GM12873 (cell line): ENCODE measurements around the gene FEZF1.

Experiments used
- TF ChIP-seq, protein P1 (sequence below): IDR thresholded peaks from 2 replicates; pipeline ENCODE4 v1.5.1; 2012; ENCODE audit warnings: low read depth, mild to moderate bottlenecking, moderate library complexity, low read length, control low read depth; ENCODE audit not compliant: insufficient read depth; ENCODE audit errors: missing control alignments

The FEZF1 gene

DNA sequence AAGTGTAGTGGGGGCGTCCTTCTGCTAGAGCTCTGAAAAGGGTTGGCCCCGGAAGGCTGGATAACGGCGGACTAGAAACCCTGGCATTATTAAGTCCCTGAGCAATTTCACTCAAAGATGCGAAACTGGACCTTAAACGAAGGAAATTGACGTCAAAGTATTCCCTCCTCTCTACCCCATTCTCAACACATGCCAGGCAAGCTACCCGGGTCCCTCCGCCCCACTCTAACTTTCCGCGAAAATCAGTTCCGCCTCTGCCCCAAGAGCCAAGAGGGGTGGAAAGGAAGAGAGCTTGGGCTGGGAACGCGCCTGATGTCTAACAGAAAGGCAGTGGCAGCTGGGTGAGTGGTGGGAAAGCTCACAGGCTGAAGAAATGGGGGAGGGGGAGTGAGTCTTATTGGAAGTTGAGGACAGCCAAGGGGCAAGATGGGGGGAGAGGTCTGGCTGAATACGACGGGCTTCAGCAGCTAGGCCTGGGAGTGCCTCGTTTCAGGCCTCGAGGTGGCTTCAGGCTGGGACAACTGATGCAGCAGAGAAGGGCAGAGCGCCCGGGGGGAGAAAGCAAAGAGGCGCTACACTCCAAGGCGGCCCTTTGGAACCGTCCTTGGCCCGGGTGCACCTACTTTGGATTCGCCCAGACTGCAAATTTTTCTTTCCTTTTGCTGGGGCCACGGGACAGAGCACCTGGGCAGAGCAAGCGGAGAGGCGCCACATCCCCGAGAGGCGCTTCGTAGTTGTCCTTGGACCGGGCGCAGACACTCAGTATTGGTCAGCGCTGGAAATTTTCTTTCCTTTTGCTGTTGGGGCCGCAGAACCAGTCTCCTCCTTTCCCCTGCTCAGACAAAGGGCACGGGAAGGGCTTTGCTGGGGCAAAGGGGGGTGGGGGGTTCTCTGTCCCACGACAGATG lies 2.0 kb upstream of the FEZF1 start:
- TF ChIP-seq, protein P1, sequence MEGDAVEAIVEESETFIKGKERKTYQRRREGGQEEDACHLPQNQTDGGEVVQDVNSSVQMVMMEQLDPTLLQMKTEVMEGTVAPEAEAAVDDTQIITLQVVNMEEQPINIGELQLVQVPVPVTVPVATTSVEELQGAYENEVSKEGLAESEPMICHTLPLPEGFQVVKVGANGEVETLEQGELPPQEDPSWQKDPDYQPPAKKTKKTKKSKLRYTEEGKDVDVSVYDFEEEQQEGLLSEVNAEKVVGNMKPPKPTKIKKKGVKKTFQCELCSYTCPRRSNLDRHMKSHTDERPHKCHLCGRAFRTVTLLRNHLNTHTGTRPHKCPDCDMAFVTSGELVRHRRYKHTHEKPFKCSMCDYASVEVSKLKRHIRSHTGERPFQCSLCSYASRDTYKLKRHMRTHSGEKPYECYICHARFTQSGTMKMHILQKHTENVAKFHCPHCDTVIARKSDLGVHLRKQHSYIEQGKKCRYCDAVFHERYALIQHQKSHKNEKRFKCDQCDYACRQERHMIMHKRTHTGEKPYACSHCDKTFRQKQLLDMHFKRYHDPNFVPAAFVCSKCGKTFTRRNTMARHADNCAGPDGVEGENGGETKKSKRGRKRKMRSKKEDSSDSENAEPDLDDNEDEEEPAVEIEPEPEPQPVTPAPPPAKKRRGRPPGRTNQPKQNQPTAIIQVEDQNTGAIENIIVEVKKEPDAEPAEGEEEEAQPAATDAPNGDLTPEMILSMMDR = no peak

DNA sequence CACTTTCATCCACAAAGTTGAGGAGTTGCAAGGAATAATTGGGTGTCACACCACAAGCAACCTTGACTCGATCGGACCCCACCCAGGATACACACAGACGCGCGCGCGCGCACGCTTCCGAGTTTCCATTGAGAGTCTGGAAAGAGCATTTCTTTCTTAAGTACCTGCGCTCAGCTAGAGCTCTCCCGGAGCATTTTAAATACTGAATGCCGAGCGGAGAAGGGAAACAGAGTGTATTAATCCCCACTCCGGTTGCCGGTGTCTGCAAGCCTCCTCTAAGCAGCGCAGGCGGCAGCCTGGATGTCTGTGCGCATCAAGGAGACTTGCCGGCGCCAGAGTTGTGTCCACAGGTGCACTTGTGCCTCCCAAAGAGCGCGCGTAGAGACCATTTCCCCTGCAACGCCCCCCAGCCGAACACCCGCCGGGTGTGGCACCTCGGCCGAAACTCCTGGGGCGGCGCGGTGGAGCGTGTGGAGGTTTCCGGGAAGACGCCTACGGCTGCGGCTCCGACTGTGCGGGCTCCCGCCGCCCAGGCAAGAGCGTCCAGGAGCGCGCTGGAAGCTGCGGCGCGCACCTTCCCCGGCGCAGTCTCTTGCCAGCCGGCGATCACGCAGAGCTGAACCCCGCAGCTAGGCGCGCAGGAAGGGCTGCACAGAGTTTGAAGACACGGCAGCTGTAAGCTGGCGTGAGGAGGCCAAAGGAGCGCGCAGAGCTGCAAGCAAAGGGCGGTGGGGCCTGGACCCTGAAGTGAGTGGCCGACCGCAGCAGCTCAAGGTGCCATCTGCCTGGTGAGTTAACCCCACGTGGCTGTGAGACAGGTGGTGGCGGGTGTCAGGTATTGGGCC lies 1.1 kb upstream of the FEZF1 start:
- TF ChIP-seq, protein P1 = no peak

DNA sequence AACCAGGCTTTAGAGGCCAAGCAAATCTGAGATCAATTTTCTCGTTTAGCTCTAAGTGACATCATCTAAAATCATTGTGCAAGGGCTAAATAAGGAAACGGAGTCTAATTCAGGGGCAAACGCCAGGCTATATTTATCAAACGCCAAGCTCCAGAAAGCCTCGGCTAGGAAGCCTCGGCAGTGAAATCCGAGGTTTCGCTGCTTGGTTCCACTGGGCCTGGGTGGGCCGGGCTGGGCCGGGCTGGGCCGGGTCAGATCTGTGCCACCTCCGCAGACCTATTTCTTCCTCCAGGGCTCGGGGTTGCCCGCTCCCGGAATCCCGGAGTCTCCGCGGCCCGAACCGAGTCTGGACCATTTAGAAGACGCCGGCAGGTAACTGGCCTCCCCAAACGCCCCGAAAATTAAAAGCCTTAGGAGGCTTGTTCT lies 459 bp upstream of the FEZF1 start:
- TF ChIP-seq, protein P1 = no peak

DNA sequence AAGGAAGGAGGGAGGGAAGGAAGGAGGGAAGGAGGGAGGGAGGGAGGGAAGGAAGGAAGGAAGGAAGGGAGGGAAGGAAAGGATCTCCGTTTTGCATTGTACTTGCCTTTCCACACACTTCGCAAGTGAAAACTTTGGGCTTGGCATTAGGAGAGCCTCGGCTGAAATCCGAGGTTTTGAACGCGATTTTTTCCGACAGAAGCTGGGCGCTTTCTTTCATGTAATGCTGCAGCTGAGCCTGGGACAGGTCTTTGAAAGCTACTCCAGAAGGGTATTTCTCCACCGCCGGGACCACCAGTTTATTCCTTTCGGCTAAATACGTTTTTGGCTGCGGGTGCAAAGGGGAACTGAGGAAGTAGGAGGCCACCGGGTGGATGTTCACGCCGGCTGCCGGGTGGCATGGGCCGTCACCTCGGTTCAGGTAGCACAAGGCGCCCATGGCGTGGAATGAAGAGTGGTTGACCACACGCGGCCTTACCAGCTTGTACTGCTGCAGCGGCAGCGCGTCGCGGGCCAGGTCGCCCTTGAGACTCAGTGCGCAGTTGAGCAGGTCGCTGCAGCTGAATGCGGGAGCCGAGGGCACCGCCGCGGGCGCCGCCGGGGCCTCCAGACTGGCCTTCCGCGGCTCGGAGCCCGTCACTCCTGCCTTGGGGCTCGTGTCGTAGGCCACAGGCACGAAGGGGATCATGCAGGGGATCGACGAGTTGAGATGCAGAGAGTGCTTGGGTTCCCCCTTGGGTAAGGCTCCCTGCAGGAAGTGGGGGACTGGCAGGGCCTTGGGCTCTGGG lies 825 bp downstream of the FEZF1 start:
- TF ChIP-seq, protein P1 = no peak

DNA sequence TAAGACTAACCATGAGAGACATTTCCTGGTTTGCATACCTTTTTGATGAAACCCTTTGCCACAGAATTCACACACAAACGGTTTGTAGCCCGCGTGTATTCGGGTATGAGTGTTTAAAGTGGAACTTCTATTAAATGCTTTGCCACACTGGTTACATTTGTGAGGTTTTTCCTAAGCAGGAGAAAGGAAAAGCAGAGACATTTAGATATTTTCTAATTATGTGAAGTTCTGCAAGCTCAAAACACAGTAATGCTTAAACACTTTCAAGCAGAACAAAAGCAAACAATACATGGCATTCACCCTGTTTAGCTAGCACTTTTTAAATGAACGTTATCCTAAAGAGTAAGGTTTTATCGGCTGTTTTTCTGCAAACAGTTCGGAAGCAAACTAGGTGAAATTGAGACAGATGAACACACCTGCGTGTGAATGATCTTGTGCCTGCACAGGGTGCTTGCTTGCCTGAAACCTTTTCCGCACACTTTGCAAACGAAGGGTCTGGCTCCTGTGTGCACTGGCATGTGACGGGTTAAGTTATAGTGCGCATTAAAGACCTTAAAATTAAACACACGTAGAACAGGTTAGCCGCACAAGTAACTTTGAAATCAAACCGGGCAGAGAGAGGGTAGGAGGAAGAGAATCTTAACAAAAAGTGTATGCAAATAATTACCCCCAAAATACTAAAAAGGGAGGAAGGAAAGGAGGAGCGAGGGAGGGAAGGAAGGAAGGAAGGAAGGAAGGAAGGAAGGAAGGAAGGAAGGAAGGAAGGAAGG lies 1.6 kb downstream of the FEZF1 start:
- TF ChIP-seq, protein P1 = no peak

DNA sequence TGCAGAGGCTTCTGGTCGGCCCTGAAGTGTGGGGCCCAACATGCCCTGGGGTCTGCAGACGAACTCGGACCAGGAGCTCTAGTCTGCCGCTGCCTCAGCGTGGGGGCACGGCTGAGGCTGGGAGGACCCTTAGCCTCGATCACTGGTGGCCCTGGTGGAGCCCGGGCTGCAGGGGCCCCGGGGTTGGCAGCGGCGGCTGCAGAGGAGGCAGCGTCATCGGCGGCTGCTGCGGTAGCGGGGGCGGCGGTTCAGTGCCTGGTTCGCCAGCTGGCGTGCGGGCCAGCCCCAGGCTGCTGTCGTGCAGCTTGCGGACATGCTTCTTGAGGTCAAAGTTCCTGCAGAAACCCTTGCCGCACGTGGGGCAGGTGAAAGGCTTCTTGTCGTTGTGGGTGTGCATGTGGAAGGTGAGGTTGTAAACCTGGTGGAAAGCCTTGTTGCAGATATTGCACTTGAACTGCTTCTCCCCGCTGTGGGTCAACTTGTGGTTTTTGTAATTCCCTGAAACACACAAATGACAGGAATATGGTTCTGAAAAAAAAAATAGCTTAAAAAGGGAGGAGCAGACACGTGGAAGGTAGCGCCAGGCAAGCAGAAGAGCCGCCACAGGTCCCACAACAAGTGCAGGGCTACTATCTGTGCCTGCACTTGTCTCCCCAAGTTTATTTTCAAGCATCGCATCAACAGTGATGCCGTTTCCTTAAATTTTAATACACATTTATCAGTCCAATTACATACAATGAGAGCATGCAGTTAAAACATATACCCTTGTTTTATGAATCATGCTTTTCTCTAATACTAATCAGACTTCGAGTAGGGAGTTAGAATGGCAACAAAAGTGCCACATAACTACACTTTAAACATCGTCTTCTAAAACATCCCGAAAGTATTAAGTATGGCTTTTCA lies 2.4 kb downstream of the FEZF1 start:
- TF ChIP-seq, protein P1 = no peak
